ENCODE data around the gene IL4I1. TPM values are rescaled to one million over a fixed set of nuclear protein-coding genes. Genes with fewer than 3 reads are reported as not detected.

The IL4I1 gene
- total RNA-seq, 4 donors from 2014 or later, result 0.56 to 0.91 (median 0.73) TPM

DNA sequence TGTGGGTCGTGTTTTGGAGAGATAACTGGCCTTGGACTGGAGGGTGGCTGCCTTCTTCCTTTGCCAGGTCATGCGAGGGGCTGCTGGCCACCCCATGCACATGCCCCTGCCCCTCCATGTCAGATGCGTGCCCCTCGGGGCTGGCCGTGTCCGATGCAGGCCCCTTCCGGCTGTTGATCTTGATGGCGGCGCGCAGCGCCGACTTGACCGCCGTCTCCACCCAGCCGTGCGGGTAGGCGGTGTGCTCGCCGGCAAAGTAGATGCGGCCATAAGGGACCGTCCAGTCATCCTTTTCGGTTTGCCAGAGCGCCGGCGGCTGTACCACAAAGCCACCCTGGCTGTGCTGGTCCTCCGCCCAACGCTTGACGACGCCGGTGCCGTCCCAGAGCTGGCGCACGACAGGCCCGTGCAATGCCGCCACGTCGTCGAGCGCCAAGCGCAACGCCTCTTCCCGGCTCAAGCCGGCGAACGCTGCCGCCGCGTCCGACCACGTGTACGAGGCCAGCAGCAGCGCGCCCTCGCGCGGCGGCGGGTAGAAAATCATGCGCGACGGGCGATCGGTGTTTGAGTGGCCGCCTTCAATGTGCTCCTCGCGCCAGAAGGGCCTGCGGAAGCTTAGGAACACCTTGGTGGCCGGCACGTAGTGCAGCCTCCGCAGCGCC, 6.9 kb downstream of the IL4I1 start:
- H3K9me3 ChIP-seq, result no peaks in the 10 kb centered on the region
- H3K36me3 ChIP-seq, result peaks cover 1 to 39% (median 4%) of the 10 kb centered on the region in 3 donors
- peak overlapping the region; percentile 7 to 61 (median 38) for H3K4me3 ChIP-seq
- H3K27ac ChIP-seq, result peak overlapping the region in 1 of 4 donors; percentile 27
- peaks cover 10 to 31% (median 11%) of the 10 kb centered on the region in 3 donors for H3K4me1 ChIP-seq
- intact Hi-C loops (cut with DNase I), result no loop called here
- DNase-seq, result no peak
- H3K27me3 ChIP-seq, result peaks cover 0 to 21% (median 0%) of the 10 kb centered on the region in 4 donors
- TF ChIP-seq, protein P1, sequence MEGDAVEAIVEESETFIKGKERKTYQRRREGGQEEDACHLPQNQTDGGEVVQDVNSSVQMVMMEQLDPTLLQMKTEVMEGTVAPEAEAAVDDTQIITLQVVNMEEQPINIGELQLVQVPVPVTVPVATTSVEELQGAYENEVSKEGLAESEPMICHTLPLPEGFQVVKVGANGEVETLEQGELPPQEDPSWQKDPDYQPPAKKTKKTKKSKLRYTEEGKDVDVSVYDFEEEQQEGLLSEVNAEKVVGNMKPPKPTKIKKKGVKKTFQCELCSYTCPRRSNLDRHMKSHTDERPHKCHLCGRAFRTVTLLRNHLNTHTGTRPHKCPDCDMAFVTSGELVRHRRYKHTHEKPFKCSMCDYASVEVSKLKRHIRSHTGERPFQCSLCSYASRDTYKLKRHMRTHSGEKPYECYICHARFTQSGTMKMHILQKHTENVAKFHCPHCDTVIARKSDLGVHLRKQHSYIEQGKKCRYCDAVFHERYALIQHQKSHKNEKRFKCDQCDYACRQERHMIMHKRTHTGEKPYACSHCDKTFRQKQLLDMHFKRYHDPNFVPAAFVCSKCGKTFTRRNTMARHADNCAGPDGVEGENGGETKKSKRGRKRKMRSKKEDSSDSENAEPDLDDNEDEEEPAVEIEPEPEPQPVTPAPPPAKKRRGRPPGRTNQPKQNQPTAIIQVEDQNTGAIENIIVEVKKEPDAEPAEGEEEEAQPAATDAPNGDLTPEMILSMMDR (IDR thresholded peaks at IDR 0.05), result peak; percentile 68 to 84 (median 74)
- no peak for TF ChIP-seq POLR2A (IDR thresholded peaks at IDR 0.05)
- WGBS, 2 donors, result 30 to 73% methylated on average over 21 to 36 of the region's 71 CpGs

DNA sequence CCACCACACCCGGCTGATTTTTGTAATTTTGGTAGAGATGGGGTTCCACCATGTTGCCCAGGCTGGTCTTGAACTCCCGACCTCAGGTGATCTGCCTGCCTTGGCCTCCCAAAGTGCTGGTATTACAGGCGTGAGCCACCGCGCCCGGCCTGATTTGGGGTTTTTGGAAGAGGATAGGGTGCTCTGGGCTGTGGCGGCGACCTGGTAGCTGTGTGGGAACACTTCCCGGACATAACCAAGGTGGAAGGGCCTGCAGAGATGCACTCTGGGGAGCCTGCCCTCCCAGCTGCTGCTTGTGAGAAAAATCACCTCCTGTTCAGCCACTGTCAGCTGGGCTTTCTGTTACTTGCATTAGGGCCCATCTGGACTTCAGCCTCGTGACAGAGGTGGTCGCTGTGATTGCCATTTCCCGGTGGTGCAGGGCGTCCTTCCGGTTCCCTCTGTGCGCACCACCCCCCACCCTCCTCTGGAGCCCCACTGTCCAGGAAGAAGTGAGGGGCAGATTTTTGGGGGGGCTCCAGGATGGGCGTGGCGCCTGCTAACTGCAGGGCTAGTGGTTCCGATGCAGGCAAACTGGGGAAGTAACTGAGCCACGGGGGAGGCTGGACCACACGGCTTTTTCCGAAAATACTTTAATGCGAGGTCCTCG, 7.5 kb downstream of the IL4I1 start:
- 84 to 100% methylated on average over 7 to 11 of the region's 23 CpGs for WGBS, 2 donors
- Histone ChIP-seq H3K4me3 (no peak overlapping the region), H3K27me3 (peaks cover 0 to 21% (median 0%) of the 10 kb centered on the region in 4 donors), H3K36me3 (peaks cover 8 to 45% (median 10%) of the 10 kb centered on the region in 3 donors), H3K27ac (no peak overlapping the region), H3K4me1 (peaks cover 10 to 31% (median 11%) of the 10 kb centered on the region in 3 donors), H3K9me3 (no peaks in the 10 kb centered on the region)
- intact Hi-C loops (cut with DNase I), result no loop called here
- TF ChIP-seq, protein P1 (IDR thresholded peaks at IDR 0.05), result no peak
- TF ChIP-seq POLR2A (IDR thresholded peaks at IDR 0.05), result no peak
- no peak for DNase-seq

DNA sequence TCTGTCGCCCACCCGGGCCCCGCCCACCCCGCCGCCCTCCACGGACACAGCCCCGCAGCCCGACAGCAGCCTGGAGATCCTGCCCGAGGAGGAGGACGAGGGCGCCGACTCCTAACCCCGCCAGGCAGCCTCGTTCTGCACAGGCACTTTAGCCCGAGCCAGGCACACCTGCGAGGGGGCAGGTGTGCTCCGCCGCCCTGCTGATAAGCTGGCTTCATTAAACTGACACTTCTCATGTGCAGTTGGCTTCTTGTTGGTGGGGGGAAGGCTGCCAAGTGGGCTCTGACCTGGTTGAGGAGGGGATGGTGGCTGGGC, 8.2 kb downstream of the IL4I1 start:
- intact Hi-C loops (cut with DNase I), result no loop called here
- TF ChIP-seq, protein P1 (IDR thresholded peaks at IDR 0.05), result no peak
- no peak for TF ChIP-seq POLR2A (IDR thresholded peaks at IDR 0.05)
- Histone ChIP-seq H3K9me3 (no peaks in the 10 kb centered on the region), H3K27me3 (peaks cover 0 to 21% (median 0%) of the 10 kb centered on the region in 4 donors), H3K4me1 (peaks cover 10 to 31% (median 11%) of the 10 kb centered on the region in 3 donors), H3K27ac (no peak overlapping the region), H3K4me3 (no peak overlapping the region), H3K36me3 (peaks cover 15 to 52% (median 17%) of the 10 kb centered on the region in 3 donors)
- DNase-seq, result no peak
- 100% methylated on average over 3 of the region's 18 CpGs for WGBS, 2 donors

DNA sequence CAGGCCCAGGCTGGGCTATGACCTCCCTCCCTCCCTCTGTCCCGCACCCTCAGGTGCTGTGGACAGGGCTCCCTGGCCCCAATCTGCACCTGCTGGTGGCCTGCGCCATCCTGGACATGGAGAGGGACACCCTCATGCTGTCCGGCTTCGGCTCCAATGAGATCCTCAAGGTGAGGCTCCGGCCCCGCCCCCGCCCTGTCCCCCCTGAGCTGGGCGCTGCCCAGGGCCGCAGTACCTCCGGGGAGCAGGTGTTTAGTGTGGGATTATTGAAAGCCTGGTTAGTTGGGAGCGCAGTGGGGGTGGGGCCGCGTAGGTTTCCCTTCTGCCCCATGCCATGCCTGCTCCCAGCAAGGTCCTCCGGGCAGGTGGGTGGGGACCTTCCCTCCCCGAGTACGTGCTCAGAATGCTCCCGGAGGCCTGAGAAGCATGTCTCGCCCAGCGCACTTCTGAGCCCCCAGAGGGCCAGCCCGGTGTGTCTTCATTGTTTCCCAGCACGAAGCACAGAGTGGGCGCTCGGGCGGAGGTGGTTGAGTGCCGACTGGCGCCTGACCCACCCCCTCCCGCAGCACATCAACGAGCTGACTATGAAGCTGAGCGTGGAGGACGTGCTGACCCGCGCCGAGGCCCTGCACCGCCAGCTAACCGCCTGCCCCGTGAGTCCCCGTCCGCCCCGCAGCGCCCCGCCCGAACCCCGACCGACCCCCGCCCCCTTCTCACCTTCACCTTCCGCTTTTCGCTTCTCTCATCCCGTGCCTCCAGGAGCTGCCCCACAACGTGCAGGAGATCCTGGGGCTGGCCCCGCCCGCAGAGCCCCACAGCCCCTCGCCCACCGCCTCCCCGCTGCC, 8.8 kb downstream of the IL4I1 start:
- DNase-seq, result no peak
- 74 to 88% methylated on average over 19 to 21 of the region's 54 CpGs for WGBS, 2 donors

More for the DNA sequence above, 8.8 kb downstream of the IL4I1 start:
- peaks cover 20 to 58% (median 23%) of the 10 kb centered on the region in 3 donors for H3K36me3 ChIP-seq
- H3K4me3 ChIP-seq, result no peak overlapping the region
- H3K4me1 ChIP-seq, result peaks cover 10 to 31% (median 11%) of the 10 kb centered on the region in 3 donors
- no peak overlapping the region for H3K27ac ChIP-seq
- intact Hi-C loops (cut with DNase I), result no loop called here
- peaks cover 0 to 1% (median 0%) of the 10 kb centered on the region in 3 donors for H3K9me3 ChIP-seq
- no peak for TF ChIP-seq POLR2A (IDR thresholded peaks at IDR 0.05)
- TF ChIP-seq, protein P1 (IDR thresholded peaks at IDR 0.05), result no peak
- peaks cover 0 to 21% (median 0%) of the 10 kb centered on the region in 4 donors for H3K27me3 ChIP-seq

All from esophagus squamous epithelium (tissue), 5 donors.